T-helper 1 cell (primary cell): ENCODE measurements around the gene ST3GAL4.
"Not testable (repeated sequence)": the region's sequence is repeated elsewhere in the genome, so short reads cannot be mapped to it uniquely, and the experiment has no call there.

Experiments
- DNase-seq, 5 donors: peaks; one replicate each; pipeline ENCODE4 v3.0.0-alpha.2; 2012 to 2020
- total RNA-seq, 4 donors: gene quantifications; one replicate each; lab custom pipeline; 2026; lab: John Stamatoyannopoulos, UW

The ST3GAL4 gene
- total RNA-seq, result 1.8 to 4.1 (median 3.2) reads per million in 4 donors

- peak; percentile 26 to 77 (median 36) for DNase-seq
Observed at GRCh38 chr11:126355324-126355925, at the start of gene ST3GAL4. ST3GAL4 (plus strand) TSS chr11:126355686; CDS start chr11:126406156, 50,470 bp downstream.

- DNase-seq, result peak in 1 of 5 donors; percentile 57
Observed at GRCh38 chr11:126305699-126306098, 49.8 kb upstream of the ST3GAL4 start.

DNA sequence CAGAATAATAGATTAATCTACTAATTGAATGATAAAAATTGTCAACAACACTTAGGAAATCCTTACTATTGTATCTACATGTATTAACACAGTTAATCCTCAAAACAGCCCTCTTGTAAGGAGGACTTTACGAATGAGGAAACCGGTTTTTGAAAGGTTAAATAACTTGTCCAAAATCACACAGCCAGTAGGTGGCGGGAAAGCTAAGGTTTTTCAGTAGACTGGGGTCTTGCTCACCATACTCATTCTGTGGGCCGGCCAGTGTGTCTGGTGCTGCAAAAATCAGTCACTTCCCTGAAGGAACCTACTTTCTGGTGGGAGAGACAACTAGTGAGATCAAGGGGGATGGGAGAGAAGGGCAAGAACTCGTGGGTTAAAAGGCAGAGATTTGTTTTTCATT, 47.8 kb upstream of the ST3GAL4 start:
- DNase-seq, result no peak

GRCh38 chr11:126308271-126308671, 47.2 kb upstream of the ST3GAL4 start:
- DNase-seq, result no peak

GRCh38 chr11:126308771-126309170, 46.7 kb upstream of the ST3GAL4 start:
- not testable (repeated sequence) for DNase-seq

DNA sequence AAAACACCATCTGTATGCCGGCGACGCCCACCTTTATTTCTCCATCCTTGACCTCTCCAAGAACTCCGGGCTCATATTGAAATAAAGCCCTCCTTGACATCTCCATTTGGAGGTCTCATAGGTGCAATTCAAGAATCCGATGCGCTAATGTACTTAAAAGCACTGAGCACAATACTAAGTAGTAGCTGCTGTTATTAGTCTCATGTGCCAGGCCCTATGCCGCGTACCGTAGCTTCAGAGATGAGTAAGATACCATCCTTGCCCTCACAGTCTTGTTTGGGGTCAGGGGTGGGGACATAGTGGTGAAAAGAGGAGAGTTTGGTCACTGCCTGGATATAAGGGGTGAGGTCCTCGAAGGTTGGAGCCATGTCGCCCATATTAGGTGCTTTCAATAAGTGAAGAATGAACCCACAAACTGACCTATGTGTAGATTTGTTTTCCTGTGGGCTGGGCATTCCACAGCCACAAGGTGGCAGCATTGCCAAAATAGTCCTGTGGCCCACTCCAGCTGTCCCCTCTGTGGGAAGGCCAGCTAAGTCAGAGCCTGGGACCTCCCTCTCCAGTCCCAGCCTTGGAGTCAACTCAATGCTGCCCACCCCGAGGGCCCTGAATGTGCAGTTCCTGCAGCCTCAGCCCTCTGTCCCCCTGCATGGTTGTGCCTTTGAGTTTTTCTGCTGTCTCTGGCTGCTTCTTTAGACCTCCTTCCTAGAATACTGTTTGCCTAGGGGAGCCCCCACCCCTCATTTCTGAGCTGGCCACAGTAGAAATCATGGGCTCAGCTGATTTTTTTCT, 45.1 kb upstream of the ST3GAL4 start:
- DNase-seq, result peak in 4 of 5 donors; percentile 17 to 57 (median 28)

DNA sequence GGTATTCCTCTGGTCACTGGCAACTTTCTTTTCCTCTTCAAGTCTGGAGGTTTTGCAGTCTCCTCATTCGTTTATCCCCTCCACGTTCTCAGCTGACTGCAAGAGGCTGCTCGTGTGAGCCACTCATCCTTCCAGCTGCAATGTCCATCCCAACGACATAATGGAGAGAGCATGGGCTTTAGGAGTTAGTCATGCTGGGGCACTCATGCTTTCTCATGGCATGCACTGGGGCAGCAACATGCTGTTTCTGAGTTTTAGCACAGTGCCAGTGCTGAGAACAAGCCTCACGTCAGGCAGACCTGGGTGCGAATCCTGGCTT, 44.5 kb upstream of the ST3GAL4 start:
- no peak for DNase-seq

GRCh38 chr11:126311401-126312291, 43.8 kb upstream of the ST3GAL4 start:
- DNase-seq, result no peak

DNA sequence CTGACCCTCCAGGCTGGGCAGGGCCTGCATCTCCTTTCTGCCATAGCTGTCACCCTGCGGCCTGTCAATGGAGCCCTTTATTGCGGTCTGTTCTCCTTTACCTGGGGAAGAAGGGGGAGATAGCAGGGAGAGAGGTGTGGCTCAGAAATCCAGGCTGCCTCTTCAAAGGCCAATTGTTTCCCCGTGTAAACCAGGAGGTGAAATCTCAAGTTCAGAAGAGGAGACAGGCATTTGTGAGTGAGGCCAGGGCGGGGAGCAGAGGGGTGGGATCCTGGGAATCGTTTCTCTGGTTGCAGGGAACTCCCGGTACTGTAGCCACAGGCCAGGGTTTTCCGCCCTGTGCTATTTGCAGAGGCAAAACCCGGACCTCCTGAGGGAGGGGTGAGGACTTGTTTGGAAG, 42.5 kb upstream of the ST3GAL4 start:
- DNase-seq, result no peak

DNA sequence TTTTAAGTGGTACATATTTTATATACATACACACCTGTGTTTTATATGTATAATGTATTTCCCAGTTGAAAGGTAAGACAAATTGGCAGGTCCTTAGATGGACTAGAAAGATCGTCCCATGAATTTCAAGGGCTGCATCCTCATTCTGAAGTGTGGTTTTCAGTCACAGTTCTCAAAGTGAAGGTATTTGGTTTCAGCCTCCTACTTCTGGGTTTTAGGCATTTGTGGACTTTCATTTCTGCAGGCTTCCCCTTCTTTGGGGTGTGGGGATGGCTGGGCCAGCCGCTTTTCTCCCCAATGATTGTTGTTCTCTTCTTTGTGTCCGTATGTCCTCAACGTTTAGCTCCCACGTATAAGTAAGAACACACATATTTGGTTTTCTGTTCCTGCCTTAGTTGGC, 41.7 kb upstream of the ST3GAL4 start:
- no peak for DNase-seq

- DNase-seq, result no peak
Observed at GRCh38 chr11:126317432-126317755, 38.1 kb upstream of the ST3GAL4 start.

DNA sequence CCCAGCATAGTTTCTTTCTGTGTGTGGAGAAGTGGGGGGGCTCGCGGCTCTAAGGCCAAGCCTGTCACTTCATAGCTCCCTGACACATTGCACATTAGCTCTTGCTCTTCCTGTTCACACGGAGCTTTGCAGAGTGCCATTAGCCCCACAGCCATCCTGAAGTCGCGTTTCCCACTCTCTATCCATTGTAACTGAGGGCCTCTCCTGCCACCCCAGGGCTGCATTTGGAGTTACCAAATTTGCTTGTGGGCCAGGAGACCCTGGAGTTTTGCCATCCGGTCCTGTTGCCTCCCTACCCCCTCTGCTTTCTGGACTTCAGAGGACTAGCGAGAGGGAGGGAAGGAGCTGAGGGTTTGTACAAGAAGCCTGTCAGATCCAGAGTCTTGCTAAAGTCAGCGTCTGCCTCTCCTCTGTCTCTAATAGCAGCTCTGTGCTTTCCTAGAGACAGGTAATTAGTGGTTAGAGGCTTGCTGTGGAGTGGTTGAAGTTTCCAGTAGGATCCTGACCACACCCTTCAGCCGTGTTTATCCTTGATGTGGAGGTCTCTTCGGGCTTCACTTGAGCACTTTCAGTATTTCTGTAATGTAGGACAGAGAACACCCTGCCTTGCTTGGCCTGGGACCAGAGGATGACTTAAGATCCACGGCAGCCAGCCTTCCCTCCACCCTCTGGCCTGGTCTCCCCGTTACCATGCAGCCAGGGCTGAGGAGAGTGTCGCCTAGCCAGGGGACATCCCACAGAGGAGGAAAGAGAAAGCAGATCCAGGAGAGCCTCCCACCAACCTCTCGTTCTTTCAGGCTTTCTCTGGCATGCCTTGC, 37.5 kb upstream of the ST3GAL4 start:
- DNase-seq, result peak in 1 of 5 donors; percentile 26

- peak in 1 of 5 donors; percentile 38 for DNase-seq
Observed at GRCh38 chr11:126318574-126319373, 36.7 kb upstream of the ST3GAL4 start.

DNA sequence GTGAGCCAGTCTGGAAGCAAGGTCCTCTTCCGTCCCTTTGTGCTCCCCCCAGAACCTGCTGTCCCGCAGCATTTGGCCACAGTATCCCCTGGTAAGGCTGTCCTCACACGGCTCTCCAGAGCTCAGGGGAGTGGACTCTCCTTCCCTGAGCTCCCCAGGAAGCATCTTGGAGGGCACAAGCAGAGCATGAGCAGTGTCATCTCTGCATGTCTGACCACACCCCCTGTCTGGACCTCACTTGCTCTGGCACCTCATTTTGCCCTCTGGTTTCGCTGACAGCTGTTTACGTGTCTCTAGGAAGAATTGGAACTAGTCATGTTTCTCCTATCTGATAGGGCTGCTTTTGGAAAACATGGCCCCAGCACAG, 36.1 kb upstream of the ST3GAL4 start:
- no peak for DNase-seq

- no peak for DNase-seq
Observed at GRCh38 chr11:126322996-126323395, 32.5 kb upstream of the ST3GAL4 start.

- DNase-seq, result no peak
Observed at GRCh38 chr11:126327281-126328000, 28.0 kb upstream of the ST3GAL4 start.

DNA sequence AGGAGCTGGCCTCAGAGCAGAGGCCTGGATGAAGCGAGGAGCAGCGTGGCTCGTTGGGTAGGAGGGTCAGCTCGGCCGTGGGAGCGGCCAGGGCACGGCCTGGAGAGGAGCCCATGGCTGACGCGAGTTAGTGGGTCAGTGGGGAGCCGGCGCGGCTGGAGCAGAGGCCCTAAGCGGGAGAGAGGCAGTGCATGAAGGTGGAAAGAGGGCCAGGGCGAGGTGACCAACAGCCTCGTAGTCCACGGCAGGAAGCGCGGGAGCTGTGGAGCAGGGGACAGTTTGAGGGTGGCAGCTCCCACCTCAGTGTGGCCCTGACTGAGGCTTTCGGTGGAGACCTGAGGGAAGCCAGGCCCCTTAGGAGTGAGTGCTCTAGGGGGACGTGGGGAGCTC, 27.5 kb upstream of the ST3GAL4 start:
- DNase-seq, result no peak

GRCh38 chr11:126328444-126328843, 27.0 kb upstream of the ST3GAL4 start:
- DNase-seq, result no peak

DNA sequence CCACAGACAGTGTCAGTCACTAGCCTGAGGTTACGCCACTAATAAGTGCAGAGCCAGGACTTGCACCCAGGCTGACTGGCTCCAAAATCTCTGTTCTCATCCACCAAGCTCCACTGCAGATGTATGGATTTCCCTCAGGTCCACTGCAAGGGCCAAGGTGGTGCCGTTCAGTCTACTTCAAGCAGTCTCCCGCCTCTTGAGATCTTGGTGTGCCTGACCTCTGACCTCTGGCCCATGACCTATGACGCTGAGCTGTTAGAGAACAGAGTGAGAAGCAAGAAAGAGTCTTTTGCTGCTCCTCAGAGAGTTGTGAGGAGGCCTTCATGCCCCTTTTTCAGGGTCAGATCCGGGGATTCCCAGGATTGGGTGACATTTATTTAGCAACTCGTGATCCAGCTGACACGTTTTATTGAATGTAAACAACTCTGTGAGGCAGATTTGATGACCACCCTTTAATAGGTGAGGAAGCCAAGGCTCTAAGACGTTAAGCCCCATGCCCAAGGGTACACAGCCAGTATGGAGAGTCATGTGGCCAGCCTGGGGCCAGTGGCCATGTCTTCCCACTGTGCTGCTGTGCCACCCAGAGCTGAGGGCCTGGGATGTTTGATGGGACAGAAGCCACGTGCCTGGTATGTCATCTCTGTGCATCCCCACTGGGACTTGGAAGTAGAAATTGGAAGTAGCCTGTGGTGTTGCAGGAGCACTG, 26.4 kb upstream of the ST3GAL4 start:
- DNase-seq, result no peak

GRCh38 chr11:126329644-126330211, 25.8 kb upstream of the ST3GAL4 start:
- no peak for DNase-seq
